Measurements from ENCODE around the gene IL2RA. TPM values are rescaled to one million over a fixed set of nuclear protein-coding genes. Genes with fewer than 3 reads are reported as not detected.

IL2RA gene
- total RNA-seq, 1 experiment from 2014 or later, result 0.59 TPM

DNA sequence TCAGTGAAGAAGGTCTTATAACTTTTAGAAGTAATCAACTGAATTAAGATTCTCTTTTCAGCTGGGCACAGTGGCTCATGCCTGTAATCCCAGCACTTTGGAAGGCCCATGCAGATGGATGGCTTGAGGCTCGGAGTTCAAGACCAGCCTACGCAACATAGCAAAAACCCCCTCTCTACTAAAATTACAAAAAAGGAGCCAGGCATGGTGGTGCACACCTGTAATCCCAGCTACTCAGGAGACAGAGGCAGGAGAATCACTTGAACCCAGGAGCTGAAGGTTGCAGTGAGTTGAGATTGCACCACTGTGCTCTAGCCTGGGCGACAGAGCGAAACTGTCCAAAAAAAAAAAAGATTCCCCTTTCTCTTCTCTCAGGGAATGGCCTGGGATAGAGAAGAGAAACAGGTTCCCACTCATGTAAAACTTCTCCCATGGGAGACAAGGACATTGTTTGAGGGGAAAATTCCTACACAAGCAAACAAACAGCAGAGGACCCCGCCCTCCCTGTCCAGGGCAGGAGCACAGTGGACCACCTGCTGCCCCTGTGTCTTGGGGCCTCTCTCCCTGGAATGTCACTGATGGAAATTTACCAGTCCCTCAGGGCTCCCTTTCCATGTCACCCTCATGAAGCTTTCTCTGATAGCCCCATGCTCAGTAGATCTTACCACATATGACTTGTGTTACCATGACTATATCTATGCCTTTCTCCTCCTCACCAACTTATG lies 5.6 kb downstream of the IL2RA start (continued):
- TF ChIP-seq, protein P1, sequence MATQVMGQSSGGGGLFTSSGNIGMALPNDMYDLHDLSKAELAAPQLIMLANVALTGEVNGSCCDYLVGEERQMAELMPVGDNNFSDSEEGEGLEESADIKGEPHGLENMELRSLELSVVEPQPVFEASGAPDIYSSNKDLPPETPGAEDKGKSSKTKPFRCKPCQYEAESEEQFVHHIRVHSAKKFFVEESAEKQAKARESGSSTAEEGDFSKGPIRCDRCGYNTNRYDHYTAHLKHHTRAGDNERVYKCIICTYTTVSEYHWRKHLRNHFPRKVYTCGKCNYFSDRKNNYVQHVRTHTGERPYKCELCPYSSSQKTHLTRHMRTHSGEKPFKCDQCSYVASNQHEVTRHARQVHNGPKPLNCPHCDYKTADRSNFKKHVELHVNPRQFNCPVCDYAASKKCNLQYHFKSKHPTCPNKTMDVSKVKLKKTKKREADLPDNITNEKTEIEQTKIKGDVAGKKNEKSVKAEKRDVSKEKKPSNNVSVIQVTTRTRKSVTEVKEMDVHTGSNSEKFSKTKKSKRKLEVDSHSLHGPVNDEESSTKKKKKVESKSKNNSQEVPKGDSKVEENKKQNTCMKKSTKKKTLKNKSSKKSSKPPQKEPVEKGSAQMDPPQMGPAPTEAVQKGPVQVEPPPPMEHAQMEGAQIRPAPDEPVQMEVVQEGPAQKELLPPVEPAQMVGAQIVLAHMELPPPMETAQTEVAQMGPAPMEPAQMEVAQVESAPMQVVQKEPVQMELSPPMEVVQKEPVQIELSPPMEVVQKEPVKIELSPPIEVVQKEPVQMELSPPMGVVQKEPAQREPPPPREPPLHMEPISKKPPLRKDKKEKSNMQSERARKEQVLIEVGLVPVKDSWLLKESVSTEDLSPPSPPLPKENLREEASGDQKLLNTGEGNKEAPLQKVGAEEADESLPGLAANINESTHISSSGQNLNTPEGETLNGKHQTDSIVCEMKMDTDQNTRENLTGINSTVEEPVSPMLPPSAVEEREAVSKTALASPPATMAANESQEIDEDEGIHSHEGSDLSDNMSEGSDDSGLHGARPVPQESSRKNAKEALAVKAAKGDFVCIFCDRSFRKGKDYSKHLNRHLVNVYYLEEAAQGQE (IDR thresholded peaks at IDR 0.05; ENCODE audit: low read depth), result no peak

DNA sequence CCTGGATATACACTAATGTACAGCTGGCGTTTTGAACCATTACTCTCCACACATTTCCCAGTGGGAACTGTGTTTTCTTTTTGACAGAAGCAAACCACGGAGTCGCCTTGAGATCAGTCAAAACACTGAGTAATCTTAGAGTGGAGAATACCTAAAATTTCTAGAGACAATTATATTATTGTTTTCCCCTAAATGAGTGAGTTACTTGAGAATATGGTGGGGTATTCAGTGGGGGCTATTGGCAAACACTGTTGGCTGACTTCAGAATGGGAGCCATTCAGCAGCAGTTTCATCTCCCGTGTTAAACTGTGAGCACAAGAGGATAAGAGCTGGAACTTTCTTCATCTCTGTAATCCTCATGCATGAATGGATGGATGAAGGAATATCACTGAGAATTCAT lies 6.2 kb downstream of the IL2RA start:
- POLR2A ChIA-PET, result no interaction called here
- intact Hi-C loops (cut with micrococcal nuclease), result no loop called here
- H3K27ac ChIP-seq (ENCODE audit: low read depth, low read length), result no peak overlapping the region
- no peaks in the 10 kb centered on the region for H3K36me3 ChIP-seq (ENCODE audit: control insufficient read depth in 1 of 2, insufficient read depth in 2 of 2, low read length in 2 of 2)
- DNase-seq (ENCODE audit: low read depth, low spot score) (no peak), ATAC-seq (no peak)
- H2AFZ ChIP-seq (ENCODE audit: low read depth, low read length, poor library complexity, severe bottlenecking), result no peak overlapping the region
- H3K4me2 ChIP-seq (ENCODE audit: low read length), result no peak overlapping the region
- no peaks in the 10 kb centered on the region for H3K9me2 ChIP-seq (ENCODE audit: insufficient read depth)
- no peak overlapping the region for H3K4me3 ChIP-seq (replicated peaks in 1 of 2; ENCODE audit: low read depth in 1 of 2, low read length in 2 of 2)
- no peaks in the 10 kb centered on the region for H4K20me1 ChIP-seq (ENCODE audit: insufficient read depth)
- no peaks in the 10 kb centered on the region for H3K9me3 ChIP-seq (ENCODE audit: control insufficient read depth in 1 of 2, insufficient read depth in 1 of 2, low read depth in 1 of 2, low read length in 2 of 2)
- TF ChIP-seq, protein P2, sequence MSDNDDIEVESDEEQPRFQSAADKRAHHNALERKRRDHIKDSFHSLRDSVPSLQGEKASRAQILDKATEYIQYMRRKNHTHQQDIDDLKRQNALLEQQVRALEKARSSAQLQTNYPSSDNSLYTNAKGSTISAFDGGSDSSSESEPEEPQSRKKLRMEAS (IDR thresholded peaks at IDR 0.05), result no peak
- TF ChIP-seq, protein P3, sequence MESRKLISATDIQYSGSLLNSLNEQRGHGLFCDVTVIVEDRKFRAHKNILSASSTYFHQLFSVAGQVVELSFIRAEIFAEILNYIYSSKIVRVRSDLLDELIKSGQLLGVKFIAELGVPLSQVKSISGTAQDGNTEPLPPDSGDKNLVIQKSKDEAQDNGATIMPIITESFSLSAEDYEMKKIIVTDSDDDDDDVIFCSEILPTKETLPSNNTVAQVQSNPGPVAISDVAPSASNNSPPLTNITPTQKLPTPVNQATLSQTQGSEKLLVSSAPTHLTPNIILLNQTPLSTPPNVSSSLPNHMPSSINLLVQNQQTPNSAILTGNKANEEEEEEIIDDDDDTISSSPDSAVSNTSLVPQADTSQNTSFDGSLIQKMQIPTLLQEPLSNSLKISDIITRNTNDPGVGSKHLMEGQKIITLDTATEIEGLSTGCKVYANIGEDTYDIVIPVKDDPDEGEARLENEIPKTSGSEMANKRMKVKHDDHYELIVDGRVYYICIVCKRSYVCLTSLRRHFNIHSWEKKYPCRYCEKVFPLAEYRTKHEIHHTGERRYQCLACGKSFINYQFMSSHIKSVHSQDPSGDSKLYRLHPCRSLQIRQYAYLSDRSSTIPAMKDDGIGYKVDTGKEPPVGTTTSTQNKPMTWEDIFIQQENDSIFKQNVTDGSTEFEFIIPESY (IDR thresholded peaks at IDR 0.05; ENCODE audit: extremely low read depth, insufficient replicate concordance, low read length), result no peak
- TF ChIP-seq ELF1 (IDR thresholded peaks at IDR 0.05; ENCODE audit: borderline replicate concordance, low read depth) (no peak), EGR1 (IDR thresholded peaks at IDR 0.05; ENCODE audit: low read depth) (no peak), SRF (IDR thresholded peaks at IDR 0.05; ENCODE audit: low read depth) (no peak), EZH2 (IDR thresholded peaks at IDR 0.05) (no peak), CEBPB (IDR thresholded peaks at IDR 0.05; ENCODE audit: low read depth) (no peak), RAD21 (IDR thresholded peaks at IDR 0.05; ENCODE audit: low read depth) (no peak)
- CTCF ChIA-PET, result no interaction called here
- no peak overlapping the region for H3K9ac ChIP-seq (ENCODE audit: low read length)
- peaks cover 10 to 23% of the 10 kb centered on the region in 2 experiments; a peak in 3 of 4 replicates for H3K4me1 ChIP-seq (ENCODE audit: control insufficient read depth in 1 of 2, insufficient read depth in 2 of 2, low read length in 2 of 2)
- RAD21 ChIA-PET (ENCODE audit: low non-redundant PET in 1 of 2, low total read pairs in 2 of 2, uncharacterized antibody in 2 of 2, unreplicated experiment in 2 of 2), result no interaction called here
- no TSS peak for BruUV-seq (replicated peaks)
- H3K79me2 ChIP-seq (ENCODE audit: insufficient read depth, low read length), result no peaks in the 10 kb centered on the region
- H3K27me3 ChIP-seq (ENCODE audit: insufficient read depth, low read length), result peaks cover 19% of the 10 kb centered on the region; the same call in 1 of the 2 replicates

All from HCT116 (cell line).